ENCODE measurements around the gene VEZT.

DNA sequence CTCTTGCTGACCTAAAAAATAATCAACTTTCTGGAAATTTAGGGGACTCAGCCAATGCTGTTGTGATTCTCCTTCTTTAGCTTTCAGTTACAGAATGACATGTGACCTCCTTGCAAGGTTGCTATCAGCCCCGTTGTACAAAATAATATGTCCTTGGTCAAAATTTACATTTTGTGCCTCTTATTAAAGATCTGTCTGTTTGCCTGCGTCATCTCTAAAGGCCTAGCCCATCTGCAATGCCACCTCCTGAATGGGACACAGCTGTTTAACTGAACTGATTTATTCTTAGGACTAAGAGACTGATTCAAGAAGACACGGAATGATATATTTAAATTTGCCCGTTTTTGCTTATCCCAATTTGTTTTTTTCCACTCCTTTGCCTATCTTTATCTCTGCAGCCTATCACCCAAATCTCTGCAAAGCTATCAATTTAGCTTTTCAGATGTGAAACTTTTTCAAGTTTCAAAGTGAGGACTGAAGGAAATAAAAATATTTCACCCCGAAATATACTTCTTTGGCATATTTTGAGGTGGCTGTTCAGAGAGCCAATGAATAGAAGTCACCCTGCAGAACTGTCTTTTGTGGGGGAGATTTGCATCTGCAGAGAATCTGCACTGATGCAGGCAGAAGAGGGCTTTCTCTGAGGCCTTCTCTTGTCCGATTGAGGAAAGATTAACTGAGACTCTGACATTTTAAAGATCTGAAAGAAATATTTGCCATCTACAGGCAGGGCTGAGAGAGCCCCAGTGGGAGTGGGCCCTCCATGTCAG, 126.0 kb downstream of the VEZT start:
- TF ChIP-seq EZH2 (IDR thresholded peaks at IDR 0.05; ENCODE audit: borderline replicate concordance, low read length), result no peak
- TF ChIP-seq, protein P1, sequence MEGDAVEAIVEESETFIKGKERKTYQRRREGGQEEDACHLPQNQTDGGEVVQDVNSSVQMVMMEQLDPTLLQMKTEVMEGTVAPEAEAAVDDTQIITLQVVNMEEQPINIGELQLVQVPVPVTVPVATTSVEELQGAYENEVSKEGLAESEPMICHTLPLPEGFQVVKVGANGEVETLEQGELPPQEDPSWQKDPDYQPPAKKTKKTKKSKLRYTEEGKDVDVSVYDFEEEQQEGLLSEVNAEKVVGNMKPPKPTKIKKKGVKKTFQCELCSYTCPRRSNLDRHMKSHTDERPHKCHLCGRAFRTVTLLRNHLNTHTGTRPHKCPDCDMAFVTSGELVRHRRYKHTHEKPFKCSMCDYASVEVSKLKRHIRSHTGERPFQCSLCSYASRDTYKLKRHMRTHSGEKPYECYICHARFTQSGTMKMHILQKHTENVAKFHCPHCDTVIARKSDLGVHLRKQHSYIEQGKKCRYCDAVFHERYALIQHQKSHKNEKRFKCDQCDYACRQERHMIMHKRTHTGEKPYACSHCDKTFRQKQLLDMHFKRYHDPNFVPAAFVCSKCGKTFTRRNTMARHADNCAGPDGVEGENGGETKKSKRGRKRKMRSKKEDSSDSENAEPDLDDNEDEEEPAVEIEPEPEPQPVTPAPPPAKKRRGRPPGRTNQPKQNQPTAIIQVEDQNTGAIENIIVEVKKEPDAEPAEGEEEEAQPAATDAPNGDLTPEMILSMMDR (IDR thresholded peaks at IDR 0.05; ENCODE audit: low read length), result no peak

All from OCI-LY1 (cell line).